Ovary (tissue), 9 donors: Measurements from ENCODE around the gene GGTA1. TPM values are rescaled to one million over a fixed set of nuclear protein-coding genes. Genes with fewer than 3 reads are reported as not detected.
"Not testable (repeated sequence)": the region's sequence is repeated elsewhere in the genome, so short reads cannot be mapped to it uniquely, and the experiment has no call there.

Source experiments
- DNase-seq, 5 donors: peaks; one replicate each; pipeline ENCODE4 v3.0.0-alpha.2; 2019 to 2020
- H3K27ac ChIP-seq, 2 donors: fragments of 200-600 bp; one replicate each; pipeline versions ENCODE4 v1.5.1 to v1.8.0; 2019 to 2022
- H3K27me3 ChIP-seq: fragments of 200-600 bp; one replicate; pipeline ENCODE4 v1.8.0; 2022
- H3K36me3 ChIP-seq: fragments of 200-600 bp; sonication (generic); one replicate; pipeline ENCODE4 v1.5.1; 2019
- H3K4me1 ChIP-seq: one replicate; pipeline ENCODE4 v1.8.1; 2013; ENCODE audit warnings: mild to moderate bottlenecking, moderate library complexity; ENCODE audit not compliant: insufficient read depth
- H3K4me3 ChIP-seq: fragments of 200-600 bp; sonication (generic); one replicate; pipeline ENCODE4 v1.5.1; 2017
- H3K9me3 ChIP-seq, 2 donors: fragments of 200-600 bp in 1 of 2; sonication (generic) in 1 of 2; one replicate each; pipeline versions ENCODE4 v1.5.1 to v1.8.1; 2013 to 2019; ENCODE audit warnings: mild to moderate bottlenecking in 1 of 2, moderate library complexity in 1 of 2
- CTCF ChIP-seq, 3 donors: fragments of 450-650 bp in 2 of 3; fragments of 200-600 bp in 1 of 3; IDR thresholded peaks; one replicate each; pipeline versions ENCODE4 v1.5.1 to v1.8.0; 2016 to 2022; ENCODE audit warnings: antibody characterized with exemption in 3 of 3, mild to moderate bottlenecking in 1 of 3
- EP300 ChIP-seq: sonication (generic); formaldehyde crosslinking; IDR thresholded peaks from one replicate; pipeline ENCODE4 v1.6.1; 2017; ENCODE audit warnings: antibody characterized with exemption
- POLR2A ChIP-seq: fragments of 450-650 bp; IDR thresholded peaks from one replicate; pipeline ENCODE4 v1.6.1; 2017; ENCODE audit warnings: antibody characterized with exemption, mild to moderate bottlenecking, moderate library complexity
- WGBS, 3 donors: extraction: QIAGEN DNeasy Blood & Tissue Kit in 1 of 3; methylation state at CpG; one replicate each; pipeline versions ENCODE4 v1.1.5 to v1.1.7; 2013 to 2017; 5-methylcytosine and 5-hydroxymethylcytosine counted together
- intact Hi-C, 4 donors: fragments of 100-400 bp; cut with DNase I; formaldehyde crosslinking; loops; one replicate each; pipeline versions ENCODE4 v1.11.0 to v1.15.1; 2022 to 2023
- polyA plus RNA-seq, 2 donors: library from polyadenylated mRNA; stranded (reverse); fragments of 200-250 nt in 1 of 2; fragments of 350-450 nt in 1 of 2; fragmentation: Illumina TruSeq in 1 of 2; extraction: RNeasy Lipid Tissue Mini Kit (QIAGEN cat#74804) in 1 of 2; gene quantifications; one replicate each; pipeline ENCODE4 v1.2.3, GENCODE V29; 2013 to 2014
- total RNA-seq, 7 donors: library from RNA; depleted of rRNA in 2 of 7; stranded (reverse); fragments of >200 nt in 2 of 7; fragmentation: NEBNext Ultra II Directional in 3 of 7; extraction: Animal tissue kit (Norgen Biotek cat#: 25700) in 3 of 7; gene quantifications; one replicate each; pipeline versions ENCODE4 v1.1.0 to v1.2.4, GENCODE V29; 2016 to 2023
- donor health status: DM: no; HTN: no; CAD: no; lungs with moderate emphysema.
- donor health status: DM: no; HTN: no; CAD: no.
- donor health status: Bipolar disorder and iron deficiency.
- donor health status: DM: yes; HTN: yes; CAD: no.
- donor health status: DM: no; HTN: no; CAD: no.
- donor health status: DM: yes; HTN: yes; CAD: no.

The GGTA1 gene
- total and polyA plus RNA-seq, 9 donors = 0.38 to 33.1 (median 2.4) TPM

DNA sequence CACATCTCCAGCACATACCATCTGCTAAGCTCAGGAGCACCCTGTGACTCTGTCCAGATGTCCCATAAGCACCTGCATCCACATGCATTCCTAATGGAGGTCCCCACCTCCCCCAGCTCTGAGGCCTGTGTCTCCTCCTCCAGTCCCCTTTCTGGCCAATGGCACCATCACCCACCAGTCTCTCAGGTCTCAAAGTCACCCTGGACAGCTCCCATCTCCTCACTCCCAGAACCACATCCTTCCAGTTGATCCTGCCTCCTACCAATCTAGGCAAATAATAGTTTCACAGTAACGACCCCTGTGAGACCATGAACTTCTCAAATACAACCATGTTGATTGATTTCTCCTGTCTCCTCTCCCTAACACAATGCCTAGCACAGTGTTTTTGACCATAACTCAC, 40.1 kb downstream of the GGTA1 start:
- no peaks in the 10 kb centered on the region for H3K4me1 ChIP-seq
- TF ChIP-seq POLR2A (no peak), EP300 (no peak), CTCF (IDR thresholded peaks at IDR 0.05) (no peak)
- no peak for DNase-seq
- H3K4me3 ChIP-seq = no peak overlapping the region
- H3K27ac ChIP-seq = no peak overlapping the region
- intact Hi-C loops = no loop called here
- WGBS, 3 donors = 19 to 28% (median 22%) methylated on average over 1 of the region's 1 CpG
- H3K27me3 ChIP-seq = no peaks in the 10 kb centered on the region
- H3K36me3 ChIP-seq = no peaks in the 10 kb centered on the region
- H3K9me3 ChIP-seq = no peaks in the 10 kb centered on the region

DNA sequence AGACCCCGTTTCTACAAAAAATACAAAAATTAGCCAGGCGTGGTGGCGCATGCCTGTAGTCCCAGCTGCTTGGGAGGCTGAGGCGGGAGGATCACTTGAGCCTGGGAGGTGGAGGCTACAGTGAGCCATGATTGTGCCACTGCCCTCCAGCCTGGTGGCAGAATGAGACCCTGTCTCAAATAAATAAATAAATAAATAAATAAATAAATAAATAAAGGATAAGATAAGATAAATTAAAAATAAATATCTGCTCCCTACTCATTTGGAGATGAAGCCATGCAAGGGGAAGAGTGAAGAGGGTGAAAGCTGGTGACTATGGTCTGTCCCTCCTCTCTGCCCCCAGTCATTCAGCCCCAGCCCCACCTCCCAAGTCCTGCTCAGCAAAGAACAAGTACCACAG, 41.2 kb downstream of the GGTA1 start:
- H3K4me3 ChIP-seq, H3K36me3 ChIP-seq, H3K27ac ChIP-seq, intact Hi-C loops, H3K4me1 ChIP-seq, DNase-seq, H3K9me3 ChIP-seq, H3K27me3 ChIP-seq: not testable (repeated sequence)
- 95 to 96% (median 96%) methylated on average over 4 of the region's 4 CpGs for WGBS, 3 donors

- intact Hi-C loops = no loop called here
- WGBS, 3 donors = 71 to 82% (median 76%) methylated on average over 8 of the region's 8 CpGs
- Histone ChIP-seq H3K9me3 (no peaks in the 10 kb centered on the region), H3K27me3 (no peaks in the 10 kb centered on the region), H3K36me3 (no peaks in the 10 kb centered on the region), H3K4me3 (no peak overlapping the region), H3K27ac (no peak overlapping the region), H3K4me1 (no peaks in the 10 kb centered on the region)
- TF ChIP-seq CTCF (IDR thresholded peaks at IDR 0.05) (no peak), POLR2A (no peak), EP300 (no peak)
- DNase-seq = no peak
Measured at GRCh38 chr9:121455527-121456239, 44.0 kb downstream of the GGTA1 start.

DNA sequence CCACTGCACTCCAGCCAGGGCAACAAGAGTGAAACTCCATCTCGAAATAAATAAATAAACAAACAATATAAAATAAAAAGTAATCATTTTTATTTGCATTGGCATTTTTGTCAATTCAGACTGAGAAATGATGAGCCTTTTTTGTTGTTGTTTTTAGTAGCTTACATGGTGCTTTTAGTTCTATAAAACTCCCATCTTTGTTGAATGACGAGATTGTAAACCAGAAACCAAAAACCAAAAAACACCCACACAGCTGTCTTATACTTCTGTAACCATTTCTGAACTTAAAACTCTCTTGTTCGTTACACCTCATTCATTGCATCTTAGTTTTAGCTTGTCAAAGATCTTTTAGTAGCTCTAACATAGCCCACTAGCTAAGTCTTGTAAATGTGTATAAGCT, 44.7 kb downstream of the GGTA1 start:
- H3K9me3 ChIP-seq = no peaks in the 10 kb centered on the region
- DNase-seq = no peak
- intact Hi-C loops = no loop called here
- no peak overlapping the region for H3K27ac ChIP-seq
- H3K4me3 ChIP-seq = no peak overlapping the region
- TF ChIP-seq EP300 (no peak), CTCF (IDR thresholded peaks at IDR 0.05) (no peak), POLR2A (no peak)
- WGBS, 3 donors = 71 to 78% (median 77%) methylated on average over 3 of the region's 3 CpGs
- H3K27me3 ChIP-seq = no peaks in the 10 kb centered on the region
- no peaks in the 10 kb centered on the region for H3K36me3 ChIP-seq
- no peaks in the 10 kb centered on the region for H3K4me1 ChIP-seq

GRCh38 chr9:121453232-121453892, 46.3 kb downstream of the GGTA1 start:
- H3K36me3 ChIP-seq = no peaks in the 10 kb centered on the region
- WGBS, 3 donors = 56 to 64% (median 64%) methylated on average over 9 of the region's 9 CpGs
- no peaks in the 10 kb centered on the region for H3K27me3 ChIP-seq
- H3K4me1 ChIP-seq = no peaks in the 10 kb centered on the region
- H3K4me3 ChIP-seq = no peak overlapping the region
- no peak for DNase-seq
- H3K9me3 ChIP-seq = no peaks in the 10 kb centered on the region
- H3K27ac ChIP-seq = no peak overlapping the region
- intact Hi-C loops = no loop called here
- no peak for TF ChIP-seq CTCF (IDR thresholded peaks at IDR 0.05)
- TF ChIP-seq POLR2A = no peak
- no peak for TF ChIP-seq EP300
